Smooth muscle cell (in vitro differentiated cells): ENCODE data around the gene CLCA4. TPM values are rescaled to one million over a fixed set of nuclear protein-coding genes. Genes with fewer than 3 reads are reported as not detected.

Experiments
- DNase-seq: peaks from one replicate; lab custom pipeline; 2025; ENCODE audit not compliant: unreplicated experiment; lab: John Stamatoyannopoulos, UW
- H2AFZ ChIP-seq: fragments of 200-600 bp; sonication (generic); 2 replicates; pipeline ENCODE4 v1.6.0; 2016; ENCODE audit warnings: antibody characterized with exemption, low read depth, mild to moderate bottlenecking
- H3F3A ChIP-seq: fragments of 200-600 bp; sonication (generic); 2 replicates; pipeline ENCODE4 v1.6.0; 2017; ENCODE audit warnings: antibody characterized with exemption, low read depth
- H3K27ac ChIP-seq: fragments of 200-600 bp; sonication (generic); 2 replicates; pipeline ENCODE4 v1.5.1; 2016; ENCODE audit warnings: low read depth, mild to moderate bottlenecking
- H3K27me3 ChIP-seq: fragments of 200-600 bp; sonication (generic); 2 replicates; pipeline ENCODE4 v1.6.1; 2016; ENCODE audit warnings: low read depth, mild to moderate bottlenecking
- H3K36me3 ChIP-seq: fragments of 200-600 bp; sonication (generic); 2 replicates; pipeline ENCODE4 v1.5.1; 2016; ENCODE audit warnings: low read depth
- H3K4me1 ChIP-seq: fragments of 200-600 bp; sonication (generic); 2 replicates; pipeline ENCODE4 v1.5.1; 2016; ENCODE audit warnings: low read depth
- H3K4me2 ChIP-seq: fragments of 200-600 bp; sonication (generic); 2 replicates; pipeline ENCODE4 v1.6.0; 2016; ENCODE audit warnings: mild to moderate bottlenecking
- H3K4me3 ChIP-seq: fragments of 200-600 bp; sonication (generic); 2 replicates; pipeline ENCODE4 v1.5.1; 2016; ENCODE audit warnings: mild to moderate bottlenecking
- H3K79me2 ChIP-seq: fragments of 200-600 bp; sonication (generic); 2 replicates; pipeline ENCODE4 v1.6.0; 2016; ENCODE audit warnings: low read depth, mild to moderate bottlenecking
- H3K9ac ChIP-seq: fragments of 200-600 bp; sonication (generic); 2 replicates; pipeline ENCODE4 v1.6.0; 2016; ENCODE audit warnings: low read depth
- H3K9me3 ChIP-seq: fragments of 200-600 bp; sonication (generic); replicated peaks from 2 replicates; pipeline ENCODE4 v1.5.1; 2016; ENCODE audit warnings: low read depth
- H4K20me1 ChIP-seq: fragments of 200-600 bp; sonication (generic); 2 replicates; pipeline ENCODE4 v1.6.0; 2016; ENCODE audit warnings: low read depth
- WGBS: methylation state at CpG from one replicate; pipeline ENCODE4 v1.1.7; 2016; ENCODE audit warnings: low lambda C conversion rate; 5-methylcytosine and 5-hydroxymethylcytosine counted together
- polyA plus RNA-seq: library from polyadenylated mRNA; unstranded; fragments of >200 nt; fragmentation: Nextera tagmentation; extraction: Ambion mirVana; gene quantifications from 2 replicates; pipeline ENCODE4 v1.2.1, GENCODE V29; 2016
- total RNA-seq: library from RNA; depleted of rRNA; stranded (reverse); fragments of >200 nt; gene quantifications from 2 replicates; pipeline ENCODE4 v1.2.3, GENCODE V29; 2014
- TF ChIP-seq, protein P1 (sequence below): fragments of 200-600 bp; sonication (generic); IDR thresholded peaks from 2 replicates; pipeline ENCODE4 v1.5.1; 2017; ENCODE audit warnings: borderline replicate concordance, mild to moderate bottlenecking, antibody characterized with exemption; ENCODE audit not compliant: insufficient read depth, poor library complexity, severe bottlenecking

CLCA4 gene
- total and polyA plus RNA-seq, 2 experiments from 2014 or later = not detected

DNA sequence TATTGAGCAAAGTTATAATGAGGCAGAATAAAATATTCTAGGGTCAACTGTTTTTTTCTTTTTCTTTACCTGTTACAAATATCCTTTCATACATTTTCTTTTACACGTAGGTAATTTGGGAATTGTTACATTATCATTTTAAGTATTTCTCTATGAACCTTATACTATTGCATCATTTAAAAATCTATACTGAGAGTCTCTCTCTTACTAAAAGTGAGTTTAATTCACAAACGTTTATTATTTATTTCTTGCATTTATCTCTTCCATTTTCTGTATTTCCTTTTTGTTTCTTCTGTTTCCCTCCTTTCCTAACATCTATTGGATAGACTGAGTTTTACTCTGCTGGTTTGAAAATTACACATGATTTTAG, 25.4 kb upstream of the CLCA4 start:
- no peaks in the 10 kb centered on the region for H4K20me1 ChIP-seq
- H3K4me1 ChIP-seq = no peaks in the 10 kb centered on the region
- no peak overlapping the region for H3K9ac ChIP-seq
- H3F3A ChIP-seq = no peaks in the 10 kb centered on the region
- no peak overlapping the region for H3K4me2 ChIP-seq
- WGBS = 85% methylated on average over 2 of the region's 2 CpGs
- no peaks in the 10 kb centered on the region for H3K79me2 ChIP-seq
- H3K9me3 ChIP-seq = no peaks in the 10 kb centered on the region
- no peaks in the 10 kb centered on the region for H3K27me3 ChIP-seq
- TF ChIP-seq, protein P1, sequence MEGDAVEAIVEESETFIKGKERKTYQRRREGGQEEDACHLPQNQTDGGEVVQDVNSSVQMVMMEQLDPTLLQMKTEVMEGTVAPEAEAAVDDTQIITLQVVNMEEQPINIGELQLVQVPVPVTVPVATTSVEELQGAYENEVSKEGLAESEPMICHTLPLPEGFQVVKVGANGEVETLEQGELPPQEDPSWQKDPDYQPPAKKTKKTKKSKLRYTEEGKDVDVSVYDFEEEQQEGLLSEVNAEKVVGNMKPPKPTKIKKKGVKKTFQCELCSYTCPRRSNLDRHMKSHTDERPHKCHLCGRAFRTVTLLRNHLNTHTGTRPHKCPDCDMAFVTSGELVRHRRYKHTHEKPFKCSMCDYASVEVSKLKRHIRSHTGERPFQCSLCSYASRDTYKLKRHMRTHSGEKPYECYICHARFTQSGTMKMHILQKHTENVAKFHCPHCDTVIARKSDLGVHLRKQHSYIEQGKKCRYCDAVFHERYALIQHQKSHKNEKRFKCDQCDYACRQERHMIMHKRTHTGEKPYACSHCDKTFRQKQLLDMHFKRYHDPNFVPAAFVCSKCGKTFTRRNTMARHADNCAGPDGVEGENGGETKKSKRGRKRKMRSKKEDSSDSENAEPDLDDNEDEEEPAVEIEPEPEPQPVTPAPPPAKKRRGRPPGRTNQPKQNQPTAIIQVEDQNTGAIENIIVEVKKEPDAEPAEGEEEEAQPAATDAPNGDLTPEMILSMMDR = no peak
- H2AFZ ChIP-seq = no peak overlapping the region
- DNase-seq = no peak
- H3K27ac ChIP-seq = no peak overlapping the region
- no peak overlapping the region for H3K4me3 ChIP-seq
- no peaks in the 10 kb centered on the region for H3K36me3 ChIP-seq

DNA sequence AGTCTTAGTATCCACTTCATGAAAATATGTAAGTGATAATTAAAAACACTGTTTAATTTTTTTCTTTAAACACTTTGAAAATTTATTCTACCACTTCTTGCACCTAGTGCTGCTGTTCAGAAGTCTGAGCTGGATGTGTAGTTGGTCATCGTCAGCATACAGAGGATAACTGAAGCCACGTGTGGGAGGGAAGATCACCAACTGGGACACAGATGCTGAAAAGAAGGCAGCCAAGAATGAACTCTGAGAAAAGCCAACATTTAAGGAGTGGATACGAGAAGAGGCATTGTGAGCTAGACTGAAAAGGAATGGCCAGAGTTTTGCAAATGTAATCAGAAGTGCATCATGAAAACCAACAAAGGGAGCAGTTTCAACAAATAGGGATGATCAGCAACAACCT, 24.6 kb upstream of the CLCA4 start:
- Histone ChIP-seq H2AFZ (no peak overlapping the region), H3K9me3 (no peaks in the 10 kb centered on the region), H3K4me3 (no peak overlapping the region), H3K36me3 (no peaks in the 10 kb centered on the region), H3K27ac (no peak overlapping the region), H4K20me1 (no peaks in the 10 kb centered on the region), H3K4me1 (no peaks in the 10 kb centered on the region), H3K4me2 (no peak overlapping the region), H3K9ac (no peak overlapping the region), H3K79me2 (no peaks in the 10 kb centered on the region), H3K27me3 (no peaks in the 10 kb centered on the region), H3F3A (no peaks in the 10 kb centered on the region)
- WGBS = 53% methylated on average over 3 of the region's 3 CpGs
- TF ChIP-seq, protein P1 = no peak
- no peak for DNase-seq

DNA sequence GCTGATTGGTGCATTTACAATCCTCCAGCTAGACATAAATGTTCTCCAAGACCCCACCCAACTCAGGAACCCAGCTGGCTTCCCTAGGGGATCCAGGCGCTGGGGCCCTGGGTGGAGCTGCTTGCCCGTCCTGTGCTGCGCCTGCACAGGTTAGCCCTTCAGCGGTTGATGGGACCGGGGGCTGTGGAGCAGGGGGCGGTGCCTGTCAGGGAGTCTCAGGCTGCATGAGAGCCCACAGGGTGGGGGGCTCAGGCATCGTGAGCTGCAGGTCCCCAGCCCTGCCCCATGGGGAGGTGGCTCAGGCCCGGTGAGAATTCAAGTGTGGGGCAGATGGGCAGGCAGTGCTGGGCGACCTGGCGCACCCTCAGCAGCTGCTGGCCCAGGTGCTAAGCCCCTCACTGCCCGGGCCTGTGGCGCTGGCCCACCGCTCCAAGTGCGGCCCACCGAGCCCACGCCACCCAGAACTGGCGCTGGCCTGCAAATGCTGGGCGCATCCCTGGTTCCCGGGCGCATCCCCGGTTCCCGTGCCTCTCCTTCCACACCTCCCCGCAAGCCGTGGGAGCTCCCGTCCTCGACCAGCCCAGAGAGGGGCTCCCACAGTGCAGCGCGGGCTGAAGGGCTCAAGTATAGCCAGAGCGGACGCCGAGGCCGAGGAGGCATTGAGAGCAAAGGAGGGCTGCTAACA, 23.1 kb upstream of the CLCA4 start:
- no peak overlapping the region for H2AFZ ChIP-seq
- no peaks in the 10 kb centered on the region for H3K4me1 ChIP-seq
- no peaks in the 10 kb centered on the region for H3K36me3 ChIP-seq
- DNase-seq = no peak
- TF ChIP-seq, protein P1 = no peak
- H3K79me2 ChIP-seq = no peaks in the 10 kb centered on the region
- no peak overlapping the region for H3K4me3 ChIP-seq
- H3K27ac ChIP-seq = no peak overlapping the region
- no peak overlapping the region for H3K9ac ChIP-seq
- H3F3A ChIP-seq = no peaks in the 10 kb centered on the region
- no peak overlapping the region for H3K4me2 ChIP-seq
- H3K9me3 ChIP-seq = no peaks in the 10 kb centered on the region
- H4K20me1 ChIP-seq = no peaks in the 10 kb centered on the region
- no peaks in the 10 kb centered on the region for H3K27me3 ChIP-seq
- WGBS = 94% methylated on average over 32 of the region's 32 CpGs

DNA sequence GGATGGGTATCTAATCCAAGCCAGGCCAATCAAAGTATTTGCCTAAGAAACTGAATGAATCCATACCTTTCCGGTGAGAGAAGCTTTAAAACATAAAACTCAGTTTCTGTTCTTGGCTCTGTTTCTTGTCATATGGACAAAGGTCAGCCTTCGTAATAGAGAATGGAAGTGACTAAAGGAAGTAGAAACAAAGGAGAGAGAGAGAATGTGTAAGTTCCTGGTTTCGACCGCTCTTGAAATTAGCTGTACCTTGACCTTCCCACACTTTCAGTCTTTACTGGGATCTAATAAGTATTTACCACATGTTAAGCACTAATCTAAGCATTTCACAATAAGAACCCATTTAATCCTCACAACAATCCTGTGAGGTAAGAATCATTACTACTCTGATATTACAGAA, 19.6 kb upstream of the CLCA4 start:
- H3K9me3 ChIP-seq = no peaks in the 10 kb centered on the region
- H3K27ac ChIP-seq = no peak overlapping the region

More for the DNA sequence above, 19.6 kb upstream of the CLCA4 start:
- no peaks in the 10 kb centered on the region for H3K36me3 ChIP-seq
- no peaks in the 10 kb centered on the region for H3K79me2 ChIP-seq
- no peaks in the 10 kb centered on the region for H3K4me1 ChIP-seq
- H3F3A ChIP-seq = no peaks in the 10 kb centered on the region
- no peak overlapping the region for H2AFZ ChIP-seq
- no peak overlapping the region for H3K4me2 ChIP-seq
- TF ChIP-seq, protein P1 = no peak
- WGBS = 83% methylated on average over 4 of the region's 4 CpGs
- no peak for DNase-seq
- no peak overlapping the region for H3K4me3 ChIP-seq
- H3K9ac ChIP-seq = no peak overlapping the region
- H3K27me3 ChIP-seq = no peaks in the 10 kb centered on the region
- H4K20me1 ChIP-seq = no peaks in the 10 kb centered on the region
